Panc1 (cell line): ENCODE results near the gene ISY1. TPM values are rescaled to one million over a fixed set of nuclear protein-coding genes. Genes with fewer than 3 reads are reported as not detected.

Experiments
- ATAC-seq: fragments of 200-7000 bp; cut with Tn5 transposase; 2 replicates; pipeline ENCODE4 v1.9.1; 2020; ENCODE audit warnings: mild to moderate bottlenecking, moderate library complexity
- BruUV-seq: library from RNA; stranded (reverse); fragments of 400-500 nt; replicated peaks from 2 replicates; lab custom pipeline; 2021; lab: Mats Ljungman, UMichigan
- CTCF ChIA-PET: fragments of 300-600 bp; sonication (Branson Sonifier 250); formaldehyde crosslinking; loops from one replicate; lab custom pipeline; 2022; ENCODE audit warnings: antibody characterized with exemption; lab: Charles Lee
- POLR2A ChIA-PET: fragments of 300-600 bp; sonication (Branson Sonifier 250); formaldehyde crosslinking; loops from one replicate; lab custom pipeline; 2022; ENCODE audit warnings: antibody characterized with exemption; lab: Charles Lee
- DNase-seq: peaks from one replicate; pipeline ENCODE4 v3.0.0-alpha.2; 2010; ENCODE audit warnings: low read depth, low spot score
- H3K27ac ChIP-seq: 2 replicates; pipeline ENCODE4 v1.5.1; 2011; ENCODE audit warnings: mild to moderate bottlenecking, low read length, inconsistent platforms
- H3K27me3 ChIP-seq: fragments of 200-500 bp; sonication (Bioruptor generic); 2 replicates; pipeline ENCODE4 v1.6.0; 2014; ENCODE audit warnings: low read length, inconsistent platforms; ENCODE audit not compliant: control insufficient read depth, insufficient read depth
- H3K36me3 ChIP-seq: fragments of 200-500 bp; sonication (Bioruptor generic); 2 replicates; pipeline ENCODE4 v1.5.1; 2014; ENCODE audit warnings: inconsistent platforms, mild to moderate bottlenecking, low read length, moderate library complexity; ENCODE audit not compliant: control insufficient read depth, insufficient read depth
- H3K4me1 ChIP-seq: 2 replicates; pipeline ENCODE4 v1.5.1; 2011; ENCODE audit warnings: inconsistent platforms, mild to moderate bottlenecking, low read length, moderate library complexity; ENCODE audit not compliant: control insufficient read depth, insufficient read depth
- H3K4me3 ChIP-seq, 2 experiments: 2 replicates each; pipeline ENCODE4 v1.5.1; 2011 to 2012; ENCODE audit warnings: low read depth in 2 of 2, low read length in 2 of 2, mild to moderate bottlenecking in 2 of 2, inconsistent platforms in 1 of 2, moderate library complexity in 1 of 2
- H3K9me3 ChIP-seq: fragments of 200-500 bp; sonication (Bioruptor generic); 2 replicates; pipeline ENCODE4 v1.5.1; 2014; ENCODE audit warnings: low read depth, mild to moderate bottlenecking, inconsistent platforms, low read length, moderate library complexity; ENCODE audit not compliant: control insufficient read depth, insufficient read depth
- POLR2AphosphoS5 ChIP-seq: IDR thresholded peaks from 2 replicates; pipeline ENCODE4 v1.6.1; 2012; ENCODE audit warnings: mild to moderate bottlenecking, low read depth, low read length, moderate library complexity
- SIN3A ChIP-seq: IDR thresholded peaks from 2 replicates; pipeline ENCODE4 v1.6.1; 2012; ENCODE audit warnings: low read depth, mild to moderate bottlenecking, low read length, moderate library complexity, borderline replicate concordance; ENCODE audit not compliant: insufficient read depth
- TCF7L2 ChIP-seq: IDR thresholded peaks from 2 replicates; pipeline ENCODE4 v1.6.1; 2011; ENCODE audit warnings: mild to moderate bottlenecking, low read depth, low read length, inconsistent platforms
- in situ Hi-C: cut with HindIII; loops from 2 replicates; pipeline ENCODE4 v1.10.0; 2016; ENCODE audit warnings: low sequenced_read_pairs, low pct_unique_long_range_greater_than_20kb
- intact Hi-C: fragments of 100-400 bp; cut with micrococcal nuclease; formaldehyde crosslinking; loops from one replicate; pipeline ENCODE4 v1.10.0; 2022; ENCODE audit not compliant: unreplicated experiment
- total RNA-seq: library from RNA; stranded (reverse); gene quantifications from one replicate; pipeline ENCODE4 v1.2.1, GENCODE V29; 2021; ENCODE audit not compliant: unreplicated experiment
- TF ChIP-seq, protein P1 (sequence below): fragments of 450-650 bp; IDR thresholded peaks from 2 replicates; pipeline ENCODE4 v1.5.1; 2017; ENCODE audit warnings: mild to moderate bottlenecking
- TF ChIP-seq, protein P2 (sequence below), 2 experiments: IDR thresholded peaks; 2 replicates each; pipeline ENCODE4 v1.6.1; 2011 to 2012; ENCODE audit warnings: low read depth in 2 of 2, control low read depth in 1 of 2, low read length in 1 of 2, mild to moderate bottlenecking in 1 of 2, moderate library complexity in 1 of 2; ENCODE audit not compliant: insufficient read depth in 1 of 2

Gene ISY1
- total RNA-seq, 1 experiment from 2014 or later: 45.7 TPM

DNA sequence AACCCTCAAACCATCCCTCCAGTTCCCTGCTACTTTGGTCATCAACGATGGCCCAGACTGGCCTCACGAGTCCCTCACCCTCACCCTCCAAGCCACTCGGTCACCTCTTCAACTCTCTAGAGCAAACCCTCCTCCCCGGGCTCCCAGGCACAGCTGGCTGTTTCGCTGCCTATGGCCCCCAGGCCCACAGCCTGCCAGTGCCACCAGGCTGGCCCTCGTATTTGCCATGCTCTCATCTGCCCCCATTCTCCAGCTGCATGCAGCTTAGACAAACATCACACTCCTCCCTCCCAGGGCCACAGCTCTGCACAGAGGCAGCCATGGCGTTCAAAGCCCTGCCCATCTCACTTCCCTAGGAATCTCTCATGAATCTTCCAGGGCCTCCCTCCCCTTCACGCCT is 53.1 kb downstream of the ISY1 start:
- TF ChIP-seq POLR2AphosphoS5: no peak
- TF ChIP-seq SIN3A: no peak
- TF ChIP-seq, protein P1, sequence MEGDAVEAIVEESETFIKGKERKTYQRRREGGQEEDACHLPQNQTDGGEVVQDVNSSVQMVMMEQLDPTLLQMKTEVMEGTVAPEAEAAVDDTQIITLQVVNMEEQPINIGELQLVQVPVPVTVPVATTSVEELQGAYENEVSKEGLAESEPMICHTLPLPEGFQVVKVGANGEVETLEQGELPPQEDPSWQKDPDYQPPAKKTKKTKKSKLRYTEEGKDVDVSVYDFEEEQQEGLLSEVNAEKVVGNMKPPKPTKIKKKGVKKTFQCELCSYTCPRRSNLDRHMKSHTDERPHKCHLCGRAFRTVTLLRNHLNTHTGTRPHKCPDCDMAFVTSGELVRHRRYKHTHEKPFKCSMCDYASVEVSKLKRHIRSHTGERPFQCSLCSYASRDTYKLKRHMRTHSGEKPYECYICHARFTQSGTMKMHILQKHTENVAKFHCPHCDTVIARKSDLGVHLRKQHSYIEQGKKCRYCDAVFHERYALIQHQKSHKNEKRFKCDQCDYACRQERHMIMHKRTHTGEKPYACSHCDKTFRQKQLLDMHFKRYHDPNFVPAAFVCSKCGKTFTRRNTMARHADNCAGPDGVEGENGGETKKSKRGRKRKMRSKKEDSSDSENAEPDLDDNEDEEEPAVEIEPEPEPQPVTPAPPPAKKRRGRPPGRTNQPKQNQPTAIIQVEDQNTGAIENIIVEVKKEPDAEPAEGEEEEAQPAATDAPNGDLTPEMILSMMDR: no peak
- H3K4me1 ChIP-seq: no peaks in the 10 kb centered on the region
- ChIA-PET CTCF (interaction anchor here (1.8 kb wide), 1 partner anchor 55 kb away, joined by 10 read pairs; no protein-coding TSS in a partner anchor), POLR2A (no interaction called here)
- no peak overlapping the region for H3K27ac ChIP-seq
- intact Hi-C loops: no loop called here
- no peaks in the 10 kb centered on the region for H3K27me3 ChIP-seq
- no peak for ATAC-seq
- no peaks in the 10 kb centered on the region for H3K9me3 ChIP-seq
- H3K36me3 ChIP-seq: no peaks in the 10 kb centered on the region
- in situ Hi-C loops: no loop called here
- H3K4me3 ChIP-seq: no peak overlapping the region
- no TSS peak for BruUV-seq
- no peak for DNase-seq

DNA sequence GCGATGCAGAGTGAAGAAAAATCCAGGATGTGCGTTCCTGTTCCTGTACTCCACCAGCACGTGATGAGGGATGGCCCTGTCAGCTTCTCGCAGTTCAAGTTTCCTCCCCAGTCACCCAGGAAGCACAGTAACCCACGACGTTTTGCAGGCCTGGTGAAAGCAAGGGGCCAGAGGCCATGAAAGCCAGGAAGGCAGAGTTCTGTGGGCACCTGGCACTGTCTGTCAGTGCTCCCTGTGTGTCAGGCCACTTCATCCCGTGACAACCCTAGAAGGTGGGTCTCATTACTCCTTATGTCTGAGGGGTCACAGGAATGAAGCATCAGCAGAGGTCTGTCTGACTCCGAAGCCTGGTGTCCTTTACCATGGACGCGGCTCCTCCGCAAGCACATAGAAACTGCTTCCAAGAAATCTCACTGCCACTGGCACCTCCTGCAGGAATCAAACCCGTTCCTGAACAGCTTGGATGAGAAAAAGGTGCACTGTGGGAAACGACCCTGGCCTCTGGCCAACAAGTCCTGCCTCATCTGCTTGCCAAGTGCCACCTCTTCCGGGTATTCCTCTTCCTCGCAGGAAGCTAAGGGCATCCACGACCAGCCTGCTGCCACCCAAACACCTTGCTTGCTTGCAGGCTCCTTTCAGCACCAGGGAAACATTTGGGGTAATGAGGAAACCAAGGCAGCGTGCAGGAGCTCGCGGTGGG is 53.8 kb downstream of the ISY1 start:
- no peak for DNase-seq
- ATAC-seq: no peak
- no TSS peak for BruUV-seq
- no peaks in the 10 kb centered on the region for H3K27me3 ChIP-seq
- CTCF ChIA-PET: interaction anchor here (1.5 to 1.8 kb wide), 2 partner anchors 54 to 91 kb away, joined by 3 to 10 read pairs; no protein-coding TSS in a partner anchor
- no peaks in the 10 kb centered on the region for H3K4me1 ChIP-seq
- intact Hi-C loops (no loop called here), in situ Hi-C loops (no loop called here)
- no peak for TF ChIP-seq TCF7L2
- no peak for TF ChIP-seq SIN3A
- TF ChIP-seq POLR2AphosphoS5: no peak
- TF ChIP-seq, protein P2, sequence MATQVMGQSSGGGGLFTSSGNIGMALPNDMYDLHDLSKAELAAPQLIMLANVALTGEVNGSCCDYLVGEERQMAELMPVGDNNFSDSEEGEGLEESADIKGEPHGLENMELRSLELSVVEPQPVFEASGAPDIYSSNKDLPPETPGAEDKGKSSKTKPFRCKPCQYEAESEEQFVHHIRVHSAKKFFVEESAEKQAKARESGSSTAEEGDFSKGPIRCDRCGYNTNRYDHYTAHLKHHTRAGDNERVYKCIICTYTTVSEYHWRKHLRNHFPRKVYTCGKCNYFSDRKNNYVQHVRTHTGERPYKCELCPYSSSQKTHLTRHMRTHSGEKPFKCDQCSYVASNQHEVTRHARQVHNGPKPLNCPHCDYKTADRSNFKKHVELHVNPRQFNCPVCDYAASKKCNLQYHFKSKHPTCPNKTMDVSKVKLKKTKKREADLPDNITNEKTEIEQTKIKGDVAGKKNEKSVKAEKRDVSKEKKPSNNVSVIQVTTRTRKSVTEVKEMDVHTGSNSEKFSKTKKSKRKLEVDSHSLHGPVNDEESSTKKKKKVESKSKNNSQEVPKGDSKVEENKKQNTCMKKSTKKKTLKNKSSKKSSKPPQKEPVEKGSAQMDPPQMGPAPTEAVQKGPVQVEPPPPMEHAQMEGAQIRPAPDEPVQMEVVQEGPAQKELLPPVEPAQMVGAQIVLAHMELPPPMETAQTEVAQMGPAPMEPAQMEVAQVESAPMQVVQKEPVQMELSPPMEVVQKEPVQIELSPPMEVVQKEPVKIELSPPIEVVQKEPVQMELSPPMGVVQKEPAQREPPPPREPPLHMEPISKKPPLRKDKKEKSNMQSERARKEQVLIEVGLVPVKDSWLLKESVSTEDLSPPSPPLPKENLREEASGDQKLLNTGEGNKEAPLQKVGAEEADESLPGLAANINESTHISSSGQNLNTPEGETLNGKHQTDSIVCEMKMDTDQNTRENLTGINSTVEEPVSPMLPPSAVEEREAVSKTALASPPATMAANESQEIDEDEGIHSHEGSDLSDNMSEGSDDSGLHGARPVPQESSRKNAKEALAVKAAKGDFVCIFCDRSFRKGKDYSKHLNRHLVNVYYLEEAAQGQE (IDR thresholded peaks at IDR 0.05; ENCODE audit: insufficient read depth in 1 of 2, low read depth in 2 of 2, low read length in 1 of 2): no peak
- TF ChIP-seq, protein P1: no peak
- H3K4me3 ChIP-seq: no peak overlapping the region
- POLR2A ChIA-PET: no interaction called here
- H3K27ac ChIP-seq: no peak overlapping the region
- H3K36me3 ChIP-seq: no peaks in the 10 kb centered on the region
- no peaks in the 10 kb centered on the region for H3K9me3 ChIP-seq
